GM19240 (cell line): ENCODE results near the gene RNF227.
"Not testable (repeated sequence)": the region's sequence is repeated elsewhere in the genome, so short reads cannot be mapped to it uniquely, and the experiment has no call there.

Experiments used
- DNase-seq: peaks from one replicate; pipeline ENCODE4 v3.0.0; 2011; ENCODE audit warnings: low spot score; ENCODE audit not compliant: insufficient read length

Gene RNF227

DNA sequence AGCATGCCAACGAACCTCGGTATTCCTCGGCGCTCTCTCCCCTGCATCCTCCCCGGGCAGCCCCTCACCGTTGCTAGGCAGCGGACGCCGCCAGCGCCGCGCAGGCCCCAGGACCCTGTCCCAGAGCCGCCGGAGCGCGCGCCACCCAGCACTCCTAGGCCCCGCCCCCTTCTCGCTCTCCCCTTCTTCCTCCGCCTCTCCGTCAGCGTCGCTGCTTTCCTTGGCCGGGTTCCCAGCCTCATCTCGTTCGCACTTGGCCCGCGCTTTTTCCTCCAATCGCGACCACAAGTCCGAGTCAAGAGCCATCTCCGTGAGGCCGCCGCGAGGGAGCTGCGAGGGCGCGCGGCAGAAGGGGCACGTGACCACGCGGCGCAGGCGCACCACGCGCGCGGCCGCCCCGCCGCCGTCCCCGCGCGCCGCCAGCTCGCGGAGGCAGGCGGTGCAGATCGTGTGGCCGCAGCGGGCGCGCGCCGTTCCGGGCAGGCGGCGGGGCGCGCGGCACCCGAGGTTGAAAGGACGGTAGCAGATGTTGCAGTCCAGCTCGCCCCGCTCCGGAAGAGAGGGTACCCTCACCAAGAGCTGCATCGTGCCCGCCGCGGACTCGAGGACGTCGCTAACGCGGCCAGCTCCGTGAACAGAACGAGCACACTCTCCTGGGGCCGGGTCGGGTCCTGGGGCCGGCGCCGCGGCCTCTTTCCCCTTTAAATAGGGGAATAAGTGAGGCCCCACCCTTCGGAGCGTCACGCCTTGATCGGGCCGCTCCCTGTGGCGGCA is at the start of gene RNF227:
Gene RNF227 (minus strand): TSS at position 679 of the 774 bp plus-strand sequence. CDS start 94 bp downstream, at position 585.
- peak; percentile 59 for DNase-seq

DNA sequence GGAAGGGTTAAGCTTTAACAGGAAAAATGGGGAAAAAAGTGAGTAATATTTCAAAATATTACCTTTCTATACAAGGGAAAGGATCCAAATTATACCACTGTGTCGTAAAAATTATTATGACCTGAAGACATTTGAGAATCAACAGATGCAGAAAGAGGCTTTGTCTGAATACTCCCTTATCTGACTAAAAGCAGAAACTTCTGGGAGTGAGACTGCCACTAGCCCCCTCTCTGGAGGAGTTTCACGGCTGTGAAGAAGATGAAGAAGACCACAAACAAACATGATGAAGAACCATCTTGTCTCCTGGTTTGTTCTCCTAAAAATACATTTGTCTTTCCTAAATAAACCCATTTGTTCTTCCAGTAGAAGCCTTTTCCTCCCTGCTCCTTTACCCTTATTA is 45.3 kb upstream of the RNF227 start:
- DNase-seq: no peak

DNA sequence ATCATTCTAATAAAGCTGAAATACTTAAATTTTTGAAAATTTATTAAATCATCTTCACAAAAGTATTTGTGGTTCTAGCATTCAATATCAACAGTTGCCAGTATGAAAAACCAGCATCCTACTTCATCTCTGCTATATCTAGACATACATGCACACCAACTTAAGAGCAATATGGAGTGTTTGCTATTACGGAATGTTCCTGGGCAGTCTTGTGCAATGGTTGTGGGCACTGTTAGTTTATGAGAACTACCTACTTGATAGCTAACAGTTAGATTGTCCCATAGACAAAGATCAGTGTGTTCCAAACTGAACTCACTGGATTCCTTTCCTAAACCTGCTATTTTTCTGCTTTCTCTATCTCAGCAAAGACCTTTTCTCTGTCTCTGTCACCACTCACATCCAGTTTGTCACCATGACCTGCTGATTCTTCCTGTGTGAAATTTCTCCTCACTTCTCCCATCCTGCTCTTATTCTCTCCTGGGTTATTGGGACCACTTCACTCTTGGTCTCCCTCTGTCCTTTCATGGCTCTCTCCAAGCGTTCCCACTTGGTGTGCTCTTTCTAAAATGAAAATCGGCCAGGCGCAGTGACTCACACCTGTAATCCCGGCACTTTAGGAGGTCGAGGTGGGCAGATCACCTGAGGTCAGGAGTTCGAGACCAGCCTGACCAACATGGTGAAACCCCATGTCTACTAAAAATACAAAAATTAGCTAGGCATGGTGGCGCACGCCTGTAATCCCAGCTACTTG is 43.6 kb upstream of the RNF227 start:
- no peak for DNase-seq

DNA sequence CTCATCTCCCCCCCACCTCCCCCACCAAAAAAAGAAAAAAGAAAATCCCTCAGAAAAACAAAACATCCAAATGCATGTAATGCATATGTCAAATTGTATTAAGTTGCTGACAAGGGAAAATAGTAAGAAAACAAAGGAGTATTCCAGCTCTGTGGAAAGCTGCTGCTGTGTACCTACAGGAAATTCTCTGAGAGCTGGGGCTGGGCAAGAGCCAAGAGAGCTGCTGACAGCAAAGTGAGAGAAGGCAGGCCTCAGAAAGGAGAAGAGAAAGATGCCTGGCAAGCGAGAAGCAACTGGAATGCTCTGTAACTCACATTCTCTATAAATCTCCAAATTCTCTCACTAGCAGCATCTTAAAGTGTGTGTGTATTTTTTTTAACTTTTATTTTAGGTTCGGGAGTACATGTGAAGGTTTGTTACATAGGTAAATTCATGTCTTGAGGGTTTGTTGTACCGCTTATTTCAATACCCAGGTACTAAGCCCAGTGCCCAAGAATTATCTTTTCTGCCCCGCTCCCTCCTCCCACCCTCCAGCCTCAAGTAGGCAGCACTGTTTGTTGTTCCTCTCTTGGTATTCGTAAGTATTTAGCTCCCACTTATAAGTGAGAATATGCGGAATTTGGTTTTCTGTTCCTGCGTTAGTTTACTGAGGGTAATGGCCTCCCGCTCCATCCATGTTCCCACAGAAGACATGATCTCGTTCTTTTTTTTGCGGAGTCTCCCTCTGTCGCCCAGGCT is 40.3 kb upstream of the RNF227 start:
- no peak for DNase-seq

DNA sequence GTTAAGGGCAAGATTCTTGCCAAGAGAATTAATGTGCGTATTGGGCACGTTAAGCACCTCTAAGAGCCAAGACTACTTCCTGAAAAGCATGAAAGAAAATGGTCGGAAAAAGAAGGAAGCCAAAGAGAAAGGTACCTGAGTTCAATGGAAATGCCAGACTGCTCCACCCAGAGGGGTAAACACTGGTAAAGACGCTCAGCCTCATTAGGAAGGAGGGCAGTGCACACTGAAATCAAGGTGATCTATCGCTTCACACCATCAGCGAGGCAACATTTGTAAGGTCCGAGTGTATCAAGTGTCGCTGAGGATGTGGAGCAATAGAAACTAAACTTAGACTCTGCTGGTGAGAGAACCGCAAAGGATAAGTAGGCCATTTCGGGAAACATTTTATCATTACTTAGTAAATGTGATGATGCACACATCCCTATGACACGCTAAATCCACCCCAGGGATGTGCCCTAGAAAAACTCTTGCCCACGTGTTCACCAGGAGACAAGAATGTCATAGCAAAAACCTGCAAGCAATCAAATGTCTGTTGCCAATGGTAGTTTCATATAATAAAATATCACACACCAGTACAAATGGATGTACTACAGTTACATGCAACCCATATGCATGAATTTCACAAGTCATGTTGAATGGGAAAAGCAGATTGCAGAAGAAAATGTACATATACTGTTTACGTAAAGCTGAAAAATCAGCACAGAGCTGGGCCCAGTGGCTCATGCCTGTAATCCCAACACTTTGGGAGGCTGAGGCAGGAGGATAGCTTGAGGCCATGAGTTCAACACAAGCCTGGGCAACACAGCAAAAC is 39.5 kb upstream of the RNF227 start:
- no peak for DNase-seq

DNA sequence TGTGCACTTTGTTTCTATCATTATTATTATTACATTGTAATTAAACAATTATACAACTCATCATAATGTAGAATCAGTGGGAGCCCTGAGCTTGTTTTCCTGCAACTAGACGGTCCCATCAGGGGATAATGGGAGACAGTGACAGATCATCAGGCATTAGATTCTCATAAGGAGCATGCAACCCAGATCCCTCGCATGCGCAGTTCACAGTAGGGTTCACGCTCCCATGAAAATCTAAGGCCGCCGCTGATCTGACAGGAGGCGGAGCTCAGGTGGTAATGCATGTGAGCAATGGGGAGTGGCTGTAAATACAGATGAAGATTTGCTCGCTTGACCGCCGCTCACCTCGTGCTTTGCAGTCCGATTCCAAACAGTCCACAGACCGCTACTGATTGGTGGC is 37.2 kb upstream of the RNF227 start:
- DNase-seq: not testable (repeated sequence)

DNA sequence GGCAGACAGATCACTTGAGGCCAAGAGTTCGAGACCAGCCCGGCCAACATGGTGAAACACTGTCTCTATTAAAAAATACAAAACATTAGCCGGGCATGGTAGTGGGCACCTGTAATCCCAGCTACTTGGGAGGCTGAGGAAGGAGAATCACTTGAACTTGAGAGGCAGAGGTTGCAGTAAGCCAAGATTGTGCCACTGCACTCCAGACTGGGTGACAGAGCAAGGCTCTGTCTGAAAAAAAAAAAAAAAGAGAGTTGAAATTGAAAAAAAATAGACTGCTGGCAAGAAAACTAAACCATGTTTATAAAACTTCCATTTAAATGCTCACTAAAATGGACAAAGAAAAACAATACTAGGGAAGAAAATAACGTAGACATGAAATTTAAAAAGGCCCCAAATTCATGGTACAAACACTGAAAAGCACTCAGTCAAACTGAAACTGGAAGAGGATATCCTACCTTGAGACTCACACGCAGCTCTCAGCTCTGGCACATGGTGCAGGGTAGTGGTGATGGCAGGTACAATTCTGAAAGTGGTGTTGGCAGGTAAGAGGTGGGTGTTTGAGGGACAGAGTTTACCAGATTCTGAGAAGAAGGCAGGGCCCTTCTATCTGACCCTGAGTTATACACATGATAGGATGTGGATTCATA is 35.2 kb upstream of the RNF227 start:
- DNase-seq: peak; percentile 53

DNA sequence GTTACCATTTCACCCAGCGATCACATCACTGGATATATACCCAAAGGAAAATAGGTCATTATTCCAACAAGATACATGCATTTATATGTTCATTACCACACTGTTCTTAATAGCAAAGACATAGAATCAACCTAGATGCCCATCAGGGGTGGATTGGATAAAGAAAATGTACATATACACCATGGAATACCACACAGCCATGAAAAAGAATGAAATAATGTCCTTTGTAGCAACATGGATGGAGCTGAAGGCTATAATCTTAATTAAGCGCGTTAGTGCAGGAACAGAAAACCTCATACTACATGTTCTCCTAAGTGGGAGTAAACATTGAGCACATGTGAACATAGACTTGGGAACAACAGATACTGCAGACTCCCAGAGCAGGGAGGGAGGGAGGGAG is 34.5 kb upstream of the RNF227 start:
- no peak for DNase-seq

DNA sequence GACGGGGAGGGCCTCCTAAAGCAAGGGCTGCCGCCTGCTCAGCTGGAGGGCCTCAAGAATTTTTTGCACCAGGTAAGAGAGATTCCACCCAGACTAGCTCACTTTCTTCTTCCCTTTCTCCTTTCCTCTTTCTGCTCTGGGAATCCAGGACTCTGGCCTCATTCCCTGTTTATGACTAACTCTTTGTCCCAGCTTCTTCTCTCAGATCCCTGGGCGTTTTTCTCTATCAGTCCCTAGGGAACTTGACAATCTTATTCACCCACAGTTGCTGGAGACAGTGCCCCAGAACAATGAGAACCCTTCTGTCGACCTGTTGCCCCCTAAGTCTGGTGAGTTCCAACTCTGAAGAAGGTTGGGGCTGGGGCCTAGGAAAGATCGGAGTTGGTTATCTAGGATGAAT is 31.6 kb upstream of the RNF227 start:
- no peak for DNase-seq

DNA sequence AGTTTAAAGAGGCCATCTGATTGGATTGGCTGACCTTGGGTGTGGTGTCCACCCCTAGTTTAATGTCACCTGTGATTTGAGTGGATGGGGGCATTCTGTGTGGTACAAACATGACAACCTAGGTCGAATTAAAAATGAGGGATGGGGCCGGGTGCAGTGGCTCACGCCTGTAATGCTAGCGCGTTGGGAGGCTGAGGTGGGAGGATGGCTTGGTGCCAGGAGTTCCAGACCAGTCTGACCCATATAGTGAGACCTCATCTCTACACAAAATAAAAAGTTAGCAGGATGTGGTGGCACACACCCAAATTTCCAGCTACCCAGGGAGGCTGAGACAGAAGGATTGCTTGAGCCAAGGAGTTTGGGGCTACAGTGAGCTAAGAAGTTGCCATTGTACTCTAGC is 30.4 kb upstream of the RNF227 start:
- DNase-seq: no peak

DNA sequence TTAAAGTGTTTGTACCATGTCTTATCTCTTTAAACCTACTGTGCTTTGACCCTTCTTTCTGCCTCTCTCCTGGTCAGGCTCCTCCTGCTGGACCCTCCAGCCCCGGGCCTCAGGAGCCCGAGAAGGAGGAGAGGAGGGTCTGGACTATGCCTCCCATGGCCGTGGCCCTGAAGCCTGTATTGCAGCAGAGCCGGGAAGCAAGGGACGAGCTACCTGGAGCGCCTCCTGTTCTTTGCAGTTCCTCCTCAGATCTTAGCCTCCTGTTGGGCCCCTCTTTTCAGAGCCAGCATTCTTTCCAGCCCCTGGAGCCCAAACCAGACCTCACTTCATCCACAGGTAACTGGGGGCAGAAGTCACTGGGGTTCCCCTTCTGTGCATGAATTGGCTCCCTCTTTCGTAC is 29.6 kb upstream of the RNF227 start:
- DNase-seq: no peak

DNA sequence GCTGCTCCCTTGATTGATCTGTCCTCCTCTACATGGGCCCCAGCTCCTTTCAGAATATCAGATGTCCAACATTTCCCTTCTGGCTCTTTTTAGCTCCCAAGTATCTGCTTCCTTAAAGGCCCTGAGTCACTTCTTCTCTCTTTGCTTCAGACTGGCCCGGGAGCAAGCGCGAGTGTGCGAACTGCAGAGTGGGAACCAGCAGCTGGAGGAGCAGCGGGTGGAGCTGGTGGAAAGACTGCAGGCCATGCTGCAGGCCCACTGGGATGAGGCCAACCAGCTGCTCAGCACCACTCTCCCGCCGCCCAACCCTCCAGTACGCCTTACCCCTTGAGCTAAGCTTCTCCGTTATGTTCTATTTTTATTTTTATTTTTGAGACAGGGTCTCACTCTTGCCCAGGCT is 28.2 kb upstream of the RNF227 start:
- no peak for DNase-seq

DNA sequence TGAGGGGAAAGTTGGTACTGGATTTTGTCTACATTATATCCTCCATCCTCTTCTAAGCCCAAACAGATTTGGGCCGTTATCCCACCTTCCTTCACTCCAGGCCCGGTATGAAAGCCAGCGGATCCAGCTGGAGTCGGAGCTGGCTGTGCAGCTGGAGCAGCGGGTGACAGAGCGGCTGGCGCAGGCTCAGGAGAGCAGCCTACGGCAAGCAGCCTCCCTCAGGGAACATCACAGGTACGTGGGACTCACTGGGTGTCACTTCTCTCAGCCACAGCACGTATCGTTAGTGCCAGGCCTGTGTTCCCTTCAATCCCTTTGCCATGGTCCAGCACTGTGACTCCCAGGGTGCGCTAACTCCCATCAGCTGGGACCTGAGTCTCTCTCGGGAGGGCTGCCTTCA is 27.2 kb upstream of the RNF227 start:
- no peak for DNase-seq

DNA sequence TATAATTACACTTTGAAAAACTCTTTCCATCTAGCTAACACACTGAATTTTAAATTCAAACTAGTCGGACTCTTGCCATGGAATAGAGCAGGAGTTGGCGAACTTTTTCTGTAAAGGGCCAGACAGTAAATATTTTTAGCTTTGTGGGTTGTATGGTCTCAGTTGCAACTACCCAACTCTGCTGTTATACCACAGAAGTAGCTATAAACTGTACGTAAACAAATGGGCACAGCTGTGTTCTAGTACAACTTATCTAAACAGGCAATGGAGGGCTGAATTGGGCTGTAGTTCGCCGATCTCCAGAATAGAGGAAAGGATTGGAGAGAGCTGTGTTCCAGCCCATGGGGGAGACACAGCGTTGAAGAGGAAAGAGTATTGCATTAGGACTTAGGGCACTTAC is 24.7 kb upstream of the RNF227 start:
- DNase-seq: no peak

DNA sequence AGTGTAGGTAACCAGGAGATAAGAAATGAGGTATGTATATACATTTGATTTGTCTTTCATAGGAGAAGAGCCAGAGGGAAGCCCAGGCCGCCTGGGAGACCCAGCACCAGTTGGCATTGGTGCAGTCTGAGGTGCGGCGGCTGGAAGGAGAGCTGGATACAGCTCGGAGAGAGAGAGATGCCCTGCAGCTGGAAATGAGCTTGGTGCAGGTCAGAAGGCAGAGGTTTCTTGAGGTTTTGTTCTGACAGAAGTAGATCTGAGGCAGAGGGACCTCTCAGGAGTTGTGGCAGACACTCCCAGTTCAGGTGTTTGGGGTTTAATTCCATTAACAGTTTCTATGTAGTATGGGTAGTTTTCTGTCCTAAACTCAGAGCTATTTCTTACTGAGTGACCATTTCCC is 23.9 kb upstream of the RNF227 start:
- no peak for DNase-seq

DNA sequence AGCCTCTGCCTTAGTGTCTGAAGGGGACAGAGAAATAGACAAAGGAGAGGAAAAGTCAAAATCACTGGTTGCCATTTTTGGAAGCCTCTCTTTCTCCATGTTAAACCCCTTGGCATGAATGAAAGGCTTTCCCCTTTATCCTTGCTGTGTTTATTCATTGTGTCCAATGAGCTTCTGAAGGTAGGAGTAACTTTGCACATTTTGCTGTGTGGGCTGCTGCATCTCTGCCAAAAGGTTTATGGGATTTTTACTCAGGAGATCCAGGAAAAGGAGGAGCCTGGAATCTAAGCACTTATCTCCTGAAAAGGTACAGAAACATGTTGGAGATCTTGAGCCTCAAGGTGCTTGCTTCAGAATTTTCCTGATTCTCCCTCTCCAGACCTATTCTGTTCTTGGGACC is 19.8 kb upstream of the RNF227 start:
- DNase-seq: no peak

DNA sequence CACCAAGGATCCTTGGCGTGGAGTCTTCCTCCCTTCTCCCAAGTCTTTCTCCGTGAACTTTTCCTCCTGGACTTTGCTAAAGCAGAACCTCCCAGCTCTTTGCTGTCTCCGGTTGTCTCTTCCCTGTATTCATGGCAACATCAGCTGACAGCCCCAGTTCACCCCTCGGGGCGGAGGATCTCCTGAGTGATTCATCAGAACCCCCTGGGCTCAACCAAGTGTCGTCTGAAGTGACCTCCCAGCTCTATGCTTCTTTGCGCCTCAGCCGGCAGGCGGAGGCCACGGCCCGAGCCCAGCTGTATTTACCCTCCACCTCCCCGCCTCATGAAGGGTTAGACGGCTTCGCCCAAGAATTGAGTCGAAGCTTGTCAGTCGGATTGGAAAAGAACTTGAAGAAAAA is 16.9 kb upstream of the RNF227 start:
- no peak for DNase-seq

DNA sequence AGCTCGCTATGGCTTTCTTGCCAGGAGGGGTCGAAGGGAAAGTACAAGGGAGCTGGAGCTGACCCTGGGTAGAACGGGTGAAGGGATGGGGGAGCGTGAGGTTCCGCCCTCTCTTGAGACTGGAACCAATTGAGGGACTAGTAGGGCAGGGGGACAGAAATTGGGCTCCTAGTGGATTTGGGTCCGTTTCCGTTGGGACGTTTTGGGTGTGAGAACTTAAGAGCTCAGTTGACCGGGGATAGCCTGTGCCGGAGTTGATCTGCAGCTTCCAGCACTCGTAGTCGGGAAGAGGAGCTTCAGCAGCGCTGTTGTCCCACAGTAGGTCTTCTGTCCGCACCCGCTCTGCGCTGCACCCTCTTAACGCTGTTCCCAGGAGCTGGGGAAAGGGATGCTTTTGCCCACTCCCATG is 16.4 kb upstream of the RNF227 start:
- no peak for DNase-seq

DNA sequence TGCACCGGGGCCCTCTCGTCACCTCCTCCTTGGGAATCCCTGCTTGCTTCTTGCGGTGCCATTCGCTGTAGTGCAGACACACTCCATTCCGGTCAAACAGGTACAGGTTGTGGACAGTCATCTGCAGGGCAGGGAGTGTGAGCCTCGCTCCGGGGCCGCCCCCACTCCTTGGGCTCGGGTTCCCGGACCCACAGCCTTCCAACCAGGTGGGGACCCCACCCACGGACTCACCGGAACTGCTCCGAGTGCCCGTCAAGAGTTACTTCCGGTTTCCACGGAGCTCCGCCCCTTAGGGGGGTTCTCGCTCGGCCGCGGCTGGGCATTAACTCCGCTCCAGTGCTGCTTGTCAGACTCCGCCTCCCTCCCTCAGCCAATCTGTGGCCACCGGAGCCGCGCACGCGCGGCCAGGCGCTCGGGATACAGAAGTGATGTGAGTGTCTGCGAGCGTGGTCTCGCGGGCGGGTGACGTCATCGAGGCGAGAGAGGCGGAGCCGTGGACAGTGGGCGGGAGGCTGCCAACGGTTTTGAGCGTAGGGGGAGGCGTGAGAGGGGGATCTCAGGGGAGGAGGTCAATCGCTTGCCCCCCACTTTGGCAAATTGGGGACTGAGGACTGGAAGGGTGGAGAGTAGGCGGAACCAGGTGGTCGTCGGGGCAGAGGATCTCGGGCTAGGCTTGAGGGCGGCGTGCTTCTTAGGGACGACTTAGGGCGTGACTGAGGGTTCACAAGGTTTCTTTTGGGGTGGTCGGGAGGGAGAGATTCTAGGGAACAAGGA is 15.8 kb upstream of the RNF227 start, which contains the start of the genes CNTROB and TRAPPC1:
Gene CNTROB (plus strand): TSS at position 498 of the 774 bp plus-strand sequence. CDS start 874 bp downstream, outside the sequence.
Gene TRAPPC1 (minus strand): TSS at position 238 of the 774 bp plus-strand sequence. CDS start 117 bp downstream, at position 121.
- peak; percentile 100 for DNase-seq
